Measurements from ENCODE around the gene KLF2.

The KLF2 gene

GRCh38 chr19:16336571-16336970, 11.9 kb downstream of the KLF2 start:
- no peak overlapping the region for H3K27ac ChIP-seq
- DNase-seq: no peak
- in situ Hi-C loops (cut with HindIII; ENCODE audit: low pct_ligation_motif_present, low sequenced_read_pairs): no loop called here
- TF ChIP-seq CTCF (IDR thresholded peaks at IDR 0.05; ENCODE audit: low read depth, low read length, missing control alignments): no peak
- no peaks in the 10 kb centered on the region for H3K27me3 ChIP-seq (replicated peaks)
- H3K36me3 ChIP-seq (replicated peaks): no peaks in the 10 kb centered on the region
- no peak overlapping the region for H3K4me3 ChIP-seq (ENCODE audit: low read depth, low read length)

DNA sequence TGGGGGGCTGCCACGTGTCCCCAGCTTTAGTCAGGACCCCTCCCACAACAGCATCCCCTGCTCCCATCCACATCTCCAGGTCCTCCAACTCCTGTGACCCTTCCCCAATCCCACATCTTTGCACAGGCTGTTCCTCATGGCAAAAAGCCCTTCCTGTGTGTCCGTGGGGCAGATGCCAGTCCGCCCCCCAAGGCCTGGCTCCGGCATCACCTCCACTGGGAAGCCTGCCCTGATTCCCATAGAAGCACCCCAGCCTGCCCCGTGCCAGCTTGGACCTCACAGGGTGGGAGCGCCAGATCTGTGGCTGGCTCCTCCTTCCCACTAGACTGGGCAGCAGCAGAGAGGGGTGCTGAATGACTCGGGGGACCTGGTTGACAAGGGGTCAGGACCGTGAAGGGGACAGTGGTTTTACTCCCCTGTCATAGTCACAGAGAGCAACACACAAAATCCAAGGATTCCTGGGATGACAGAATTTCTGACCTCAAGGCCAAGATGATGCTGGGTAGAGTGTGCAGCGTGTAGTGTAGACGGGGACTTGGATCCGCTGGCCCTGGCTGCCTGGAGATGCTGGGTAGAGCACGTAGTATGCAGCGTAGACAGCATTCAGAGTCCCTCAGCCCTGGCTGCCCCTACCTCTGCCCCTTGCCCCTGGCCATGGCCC, 13.3 kb downstream of the KLF2 start:
- no peaks in the 10 kb centered on the region for H3K36me3 ChIP-seq (replicated peaks)
- TF ChIP-seq CTCF (IDR thresholded peaks at IDR 0.05; ENCODE audit: low read depth, low read length, missing control alignments): no peak
- peak overlapping the region; percentile 71 for H3K27ac ChIP-seq
- no peak for DNase-seq
- no peak overlapping the region for H3K4me3 ChIP-seq (ENCODE audit: low read depth, low read length)
- H3K27me3 ChIP-seq (replicated peaks): no peaks in the 10 kb centered on the region
- in situ Hi-C loops (cut with HindIII; ENCODE audit: low pct_ligation_motif_present, low sequenced_read_pairs): no loop called here

- Histone ChIP-seq H3K27ac (peak overlapping the region; percentile 71), H3K27me3 (replicated peaks) (no peaks in the 10 kb centered on the region), H3K36me3 (replicated peaks) (no peaks in the 10 kb centered on the region), H3K4me3 (ENCODE audit: low read depth, low read length) (no peak overlapping the region)
- DNase-seq: peak; percentile 95
- peak; percentile 40 for TF ChIP-seq CTCF (IDR thresholded peaks at IDR 0.05; ENCODE audit: low read depth, low read length, missing control alignments)
- in situ Hi-C loops (cut with HindIII; ENCODE audit: low pct_ligation_motif_present, low sequenced_read_pairs): no loop called here
Observed at GRCh38 chr19:16338470-16339360, 14.1 kb downstream of the KLF2 start.

- in situ Hi-C loops (cut with HindIII; ENCODE audit: low pct_ligation_motif_present, low sequenced_read_pairs): no loop called here
- Histone ChIP-seq H3K4me3 (ENCODE audit: low read depth, low read length) (no peak overlapping the region), H3K27ac (peak overlapping the region; percentile 71), H3K36me3 (replicated peaks) (no peaks in the 10 kb centered on the region), H3K27me3 (replicated peaks) (no peaks in the 10 kb centered on the region)
- no peak for DNase-seq
- TF ChIP-seq CTCF (IDR thresholded peaks at IDR 0.05; ENCODE audit: low read depth, low read length, missing control alignments): no peak
Observed at GRCh38 chr19:16339361-16339725, 14.7 kb downstream of the KLF2 start.

DNA sequence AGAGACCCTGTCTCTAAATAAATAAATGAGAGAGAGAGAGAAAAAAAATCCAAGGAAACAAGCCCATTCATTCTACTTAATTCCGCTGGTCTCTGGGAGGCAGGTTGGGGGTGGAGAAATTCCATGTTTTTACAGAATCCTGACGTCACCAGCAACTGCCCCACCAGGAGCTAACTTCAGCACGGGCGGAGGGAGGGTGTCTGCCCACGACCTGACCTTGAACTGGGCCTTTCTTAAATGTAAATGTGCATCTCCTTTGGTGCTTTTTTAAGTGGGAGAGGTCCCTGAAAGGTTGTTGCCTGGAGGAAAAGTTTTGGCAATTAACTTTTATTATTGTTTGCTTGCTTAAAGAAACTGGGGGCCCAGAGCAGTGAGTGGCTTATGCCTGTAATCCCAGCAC, 15.5 kb downstream of the KLF2 start:
- no peaks in the 10 kb centered on the region for H3K27me3 ChIP-seq (replicated peaks)
- in situ Hi-C loops (cut with HindIII; ENCODE audit: low pct_ligation_motif_present, low sequenced_read_pairs): no loop called here
- no peak for TF ChIP-seq CTCF (IDR thresholded peaks at IDR 0.05; ENCODE audit: low read depth, low read length, missing control alignments)
- peak; percentile 61 for DNase-seq
- H3K4me3 ChIP-seq (ENCODE audit: low read depth, low read length): no peak overlapping the region
- no peaks in the 10 kb centered on the region for H3K36me3 ChIP-seq (replicated peaks)
- peak overlapping the region; percentile 71 for H3K27ac ChIP-seq
